Smooth muscle cell (in vitro differentiated cells): ENCODE data around the gene ZDHHC4. TPM values are rescaled to one million over a fixed set of nuclear protein-coding genes. Genes with fewer than 3 reads are reported as not detected.

Experiments
- DNase-seq: peaks from one replicate; lab custom pipeline; 2025; ENCODE audit not compliant: unreplicated experiment; lab: John Stamatoyannopoulos, UW
- H2AFZ ChIP-seq: fragments of 200-600 bp; sonication (generic); 2 replicates; pipeline ENCODE4 v1.6.0; 2016; ENCODE audit warnings: antibody characterized with exemption, low read depth, mild to moderate bottlenecking
- H3F3A ChIP-seq: fragments of 200-600 bp; sonication (generic); 2 replicates; pipeline ENCODE4 v1.6.0; 2017; ENCODE audit warnings: antibody characterized with exemption, low read depth
- H3K27ac ChIP-seq: fragments of 200-600 bp; sonication (generic); 2 replicates; pipeline ENCODE4 v1.5.1; 2016; ENCODE audit warnings: low read depth, mild to moderate bottlenecking
- H3K27me3 ChIP-seq: fragments of 200-600 bp; sonication (generic); 2 replicates; pipeline ENCODE4 v1.6.1; 2016; ENCODE audit warnings: low read depth, mild to moderate bottlenecking
- H3K36me3 ChIP-seq: fragments of 200-600 bp; sonication (generic); 2 replicates; pipeline ENCODE4 v1.5.1; 2016; ENCODE audit warnings: low read depth
- H3K4me1 ChIP-seq: fragments of 200-600 bp; sonication (generic); 2 replicates; pipeline ENCODE4 v1.5.1; 2016; ENCODE audit warnings: low read depth
- H3K4me2 ChIP-seq: fragments of 200-600 bp; sonication (generic); 2 replicates; pipeline ENCODE4 v1.6.0; 2016; ENCODE audit warnings: mild to moderate bottlenecking
- H3K4me3 ChIP-seq: fragments of 200-600 bp; sonication (generic); 2 replicates; pipeline ENCODE4 v1.5.1; 2016; ENCODE audit warnings: mild to moderate bottlenecking
- H3K79me2 ChIP-seq: fragments of 200-600 bp; sonication (generic); 2 replicates; pipeline ENCODE4 v1.6.0; 2016; ENCODE audit warnings: low read depth, mild to moderate bottlenecking
- H3K9ac ChIP-seq: fragments of 200-600 bp; sonication (generic); 2 replicates; pipeline ENCODE4 v1.6.0; 2016; ENCODE audit warnings: low read depth
- H3K9me3 ChIP-seq: fragments of 200-600 bp; sonication (generic); replicated peaks from 2 replicates; pipeline ENCODE4 v1.5.1; 2016; ENCODE audit warnings: low read depth
- H4K20me1 ChIP-seq: fragments of 200-600 bp; sonication (generic); 2 replicates; pipeline ENCODE4 v1.6.0; 2016; ENCODE audit warnings: low read depth
- CTCF ChIP-seq: fragments of 200-600 bp; sonication (generic); IDR thresholded peaks from 2 replicates; pipeline ENCODE4 v1.5.1; 2017; ENCODE audit warnings: borderline replicate concordance, mild to moderate bottlenecking, antibody characterized with exemption; ENCODE audit not compliant: insufficient read depth, poor library complexity, severe bottlenecking
- WGBS: methylation state at CpG from one replicate; pipeline ENCODE4 v1.1.7; 2016; ENCODE audit warnings: low lambda C conversion rate; 5-methylcytosine and 5-hydroxymethylcytosine counted together
- polyA plus RNA-seq: library from polyadenylated mRNA; unstranded; fragments of >200 nt; fragmentation: Nextera tagmentation; extraction: Ambion mirVana; gene quantifications from 2 replicates; pipeline ENCODE4 v1.2.1, GENCODE V29; 2016
- total RNA-seq: library from RNA; depleted of rRNA; stranded (reverse); fragments of >200 nt; gene quantifications from 2 replicates; pipeline ENCODE4 v1.2.3, GENCODE V29; 2014

The ZDHHC4 gene
- total and polyA plus RNA-seq, 2 experiments from 2014 or later = 55.8 to 86.8 TPM

GRCh38 chr7:6530626-6531491 lies 46.4 kb upstream of the ZDHHC4 start:
- Histone ChIP-seq H4K20me1 (no peaks in the 10 kb centered on the region), H3K27me3 (peaks cover 65% of the 10 kb centered on the region), H3K9ac (no peak overlapping the region), H3K79me2 (no peaks in the 10 kb centered on the region), H2AFZ (no peak overlapping the region), H3K9me3 (no peaks in the 10 kb centered on the region), H3K4me1 (no peaks in the 10 kb centered on the region), H3F3A (no peaks in the 10 kb centered on the region), H3K27ac (no peak overlapping the region), H3K36me3 (no peaks in the 10 kb centered on the region), H3K4me3 (peak overlapping the region; percentile 38), H3K4me2 (peak overlapping the region; percentile 82)
- TF ChIP-seq CTCF = no peak
- 3% methylated on average over 68 of the region's 74 CpGs for WGBS
- DNase-seq = no peak

GRCh38 chr7:6531492-6532279 lies 45.6 kb upstream of the ZDHHC4 start:
- WGBS = 40% methylated on average over 19 of the region's 19 CpGs
- Histone ChIP-seq H3F3A (no peaks in the 10 kb centered on the region), H3K27me3 (peaks cover 71% of the 10 kb centered on the region)

GRCh38 chr7:6532516-6532915 lies 44.7 kb upstream of the ZDHHC4 start:
- H3F3A ChIP-seq = no peaks in the 10 kb centered on the region
- H3K4me1 ChIP-seq = no peaks in the 10 kb centered on the region
- TF ChIP-seq CTCF = no peak
- no peak overlapping the region for H3K4me2 ChIP-seq
- H2AFZ ChIP-seq = no peak overlapping the region
- H3K27me3 ChIP-seq = peaks cover 63% of the 10 kb centered on the region
- H4K20me1 ChIP-seq = no peaks in the 10 kb centered on the region
- H3K79me2 ChIP-seq = no peaks in the 10 kb centered on the region
- 71% methylated on average over 7 of the region's 7 CpGs for WGBS
- no peaks in the 10 kb centered on the region for H3K36me3 ChIP-seq
- H3K9ac ChIP-seq = no peak overlapping the region
- H3K27ac ChIP-seq = no peak overlapping the region
- no peak for DNase-seq
- no peak overlapping the region for H3K4me3 ChIP-seq
- no peaks in the 10 kb centered on the region for H3K9me3 ChIP-seq

More at GRCh38 chr7:6531492-6532279, 45.6 kb upstream of the ZDHHC4 start:
- no peaks in the 10 kb centered on the region for H3K36me3 ChIP-seq
- H3K4me3 ChIP-seq = peak overlapping the region; percentile 38
- H3K4me2 ChIP-seq = no peak overlapping the region
- no peaks in the 10 kb centered on the region for H3K79me2 ChIP-seq
- H3K9ac ChIP-seq = no peak overlapping the region
- no peak overlapping the region for H2AFZ ChIP-seq
- no peaks in the 10 kb centered on the region for H3K9me3 ChIP-seq
- H3K27ac ChIP-seq = no peak overlapping the region
- H3K4me1 ChIP-seq = no peaks in the 10 kb centered on the region
- TF ChIP-seq CTCF = no peak
- H4K20me1 ChIP-seq = no peaks in the 10 kb centered on the region
- no peak for DNase-seq
